LNCAP (cell line): Measurements from ENCODE around the gene PCNP.

ENCODE experiments used
- TF ChIP-seq, protein P1 (sequence below): fragments of 450-650 bp; IDR thresholded peaks from 2 replicates; pipeline ENCODE4 v1.5.1; 2017; ENCODE audit warnings: mild to moderate bottlenecking

Gene PCNP

DNA sequence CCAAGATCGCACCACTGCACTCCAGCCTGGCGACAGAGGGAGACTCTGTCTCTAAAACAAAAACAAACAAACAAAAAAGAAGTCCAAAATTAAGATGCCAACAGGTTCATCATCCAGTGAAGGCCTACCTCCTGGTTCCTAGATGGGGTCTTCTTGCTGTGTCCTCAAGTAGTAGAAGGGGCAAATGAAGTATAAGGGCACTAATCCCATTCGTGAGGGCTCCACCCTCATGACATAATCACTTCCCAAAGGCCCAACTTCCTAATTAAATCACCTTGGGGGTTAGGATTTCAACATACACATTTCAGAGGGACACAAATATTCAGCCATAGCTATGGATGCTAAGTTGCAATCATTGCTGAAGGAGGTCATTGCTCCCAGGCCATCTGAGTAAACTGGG is 45.8 kb downstream of the PCNP start:
- TF ChIP-seq, protein P1, sequence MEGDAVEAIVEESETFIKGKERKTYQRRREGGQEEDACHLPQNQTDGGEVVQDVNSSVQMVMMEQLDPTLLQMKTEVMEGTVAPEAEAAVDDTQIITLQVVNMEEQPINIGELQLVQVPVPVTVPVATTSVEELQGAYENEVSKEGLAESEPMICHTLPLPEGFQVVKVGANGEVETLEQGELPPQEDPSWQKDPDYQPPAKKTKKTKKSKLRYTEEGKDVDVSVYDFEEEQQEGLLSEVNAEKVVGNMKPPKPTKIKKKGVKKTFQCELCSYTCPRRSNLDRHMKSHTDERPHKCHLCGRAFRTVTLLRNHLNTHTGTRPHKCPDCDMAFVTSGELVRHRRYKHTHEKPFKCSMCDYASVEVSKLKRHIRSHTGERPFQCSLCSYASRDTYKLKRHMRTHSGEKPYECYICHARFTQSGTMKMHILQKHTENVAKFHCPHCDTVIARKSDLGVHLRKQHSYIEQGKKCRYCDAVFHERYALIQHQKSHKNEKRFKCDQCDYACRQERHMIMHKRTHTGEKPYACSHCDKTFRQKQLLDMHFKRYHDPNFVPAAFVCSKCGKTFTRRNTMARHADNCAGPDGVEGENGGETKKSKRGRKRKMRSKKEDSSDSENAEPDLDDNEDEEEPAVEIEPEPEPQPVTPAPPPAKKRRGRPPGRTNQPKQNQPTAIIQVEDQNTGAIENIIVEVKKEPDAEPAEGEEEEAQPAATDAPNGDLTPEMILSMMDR: no peak

DNA sequence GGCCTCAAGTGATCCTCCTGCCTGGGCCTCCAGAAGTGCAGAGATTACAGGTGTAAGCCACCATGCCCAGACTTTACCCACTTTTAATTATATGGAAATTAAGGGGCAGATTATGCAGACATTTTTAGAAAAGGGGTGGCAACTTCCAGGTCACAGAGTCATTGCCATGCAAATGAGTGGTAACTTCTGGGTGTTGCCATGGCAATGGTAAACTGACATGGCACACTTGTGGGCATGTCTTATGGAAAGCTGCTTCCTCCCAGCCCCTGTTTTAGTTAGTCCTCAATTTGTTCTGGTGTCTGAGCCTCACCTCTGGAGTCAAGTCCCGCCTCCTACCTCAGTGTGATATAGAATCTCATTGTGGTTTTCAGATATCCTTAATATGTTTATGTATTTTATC is 49.7 kb downstream of the PCNP start:
- TF ChIP-seq, protein P1: no peak

DNA sequence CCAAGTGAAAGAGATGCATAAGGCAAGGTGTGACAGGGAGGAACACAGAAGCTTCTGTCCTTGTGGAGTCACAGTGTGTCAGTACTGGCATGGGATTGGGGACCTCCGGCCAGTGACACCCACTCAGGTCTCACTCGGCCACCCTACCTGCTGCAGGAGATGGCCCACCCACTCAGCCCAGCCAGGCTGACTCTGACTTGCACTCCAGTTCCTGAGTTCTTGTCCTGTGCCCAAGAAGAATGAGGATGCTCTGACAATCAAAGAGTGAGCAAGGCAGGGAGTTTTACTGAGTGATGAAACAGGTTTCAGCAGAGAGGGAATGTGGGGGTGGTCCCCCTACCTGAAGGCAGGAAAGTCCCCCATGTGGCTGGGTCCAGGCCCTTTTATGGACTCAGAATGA is 50.9 kb downstream of the PCNP start:
- TF ChIP-seq, protein P1: no peak

DNA sequence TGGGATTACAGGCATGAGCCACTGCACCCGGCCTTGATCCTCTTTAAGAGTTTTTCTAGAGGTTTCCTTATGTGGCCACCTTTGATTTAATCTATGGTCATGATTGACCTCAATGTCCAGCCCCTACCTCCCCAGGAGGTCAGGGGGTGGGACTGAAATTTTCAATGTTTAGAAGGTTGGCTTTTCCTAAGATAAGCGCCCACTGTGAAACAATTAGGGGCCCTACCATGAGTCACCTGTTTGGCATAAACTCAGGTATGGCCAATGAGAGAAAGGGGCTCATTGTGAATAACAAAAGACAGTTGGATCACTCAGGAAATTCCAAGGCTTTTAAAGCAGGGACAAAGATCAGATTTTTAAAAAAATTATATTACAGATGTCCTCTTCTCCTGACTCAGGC is 51.9 kb downstream of the PCNP start:
- TF ChIP-seq, protein P1: no peak

DNA sequence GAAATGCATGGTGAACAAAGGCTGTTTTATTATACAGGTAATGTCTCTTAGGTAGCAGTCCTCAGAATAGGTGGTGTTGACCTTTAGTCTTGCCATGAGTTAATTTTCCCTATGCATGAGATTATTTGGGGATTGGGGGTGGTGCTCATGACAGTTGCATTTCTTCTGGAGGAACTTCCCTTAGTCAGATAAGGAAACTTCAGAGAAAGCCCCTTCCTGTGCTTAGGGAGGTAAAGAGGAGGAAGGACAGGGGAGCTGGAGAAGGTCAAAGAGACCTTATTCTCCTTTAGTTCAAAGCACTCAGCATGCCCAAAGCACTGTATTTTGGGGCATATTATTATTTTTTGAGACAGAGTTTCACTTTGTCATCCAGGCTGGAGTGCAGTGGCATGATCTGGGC is 55.2 kb downstream of the PCNP start:
- TF ChIP-seq, protein P1: no peak

DNA sequence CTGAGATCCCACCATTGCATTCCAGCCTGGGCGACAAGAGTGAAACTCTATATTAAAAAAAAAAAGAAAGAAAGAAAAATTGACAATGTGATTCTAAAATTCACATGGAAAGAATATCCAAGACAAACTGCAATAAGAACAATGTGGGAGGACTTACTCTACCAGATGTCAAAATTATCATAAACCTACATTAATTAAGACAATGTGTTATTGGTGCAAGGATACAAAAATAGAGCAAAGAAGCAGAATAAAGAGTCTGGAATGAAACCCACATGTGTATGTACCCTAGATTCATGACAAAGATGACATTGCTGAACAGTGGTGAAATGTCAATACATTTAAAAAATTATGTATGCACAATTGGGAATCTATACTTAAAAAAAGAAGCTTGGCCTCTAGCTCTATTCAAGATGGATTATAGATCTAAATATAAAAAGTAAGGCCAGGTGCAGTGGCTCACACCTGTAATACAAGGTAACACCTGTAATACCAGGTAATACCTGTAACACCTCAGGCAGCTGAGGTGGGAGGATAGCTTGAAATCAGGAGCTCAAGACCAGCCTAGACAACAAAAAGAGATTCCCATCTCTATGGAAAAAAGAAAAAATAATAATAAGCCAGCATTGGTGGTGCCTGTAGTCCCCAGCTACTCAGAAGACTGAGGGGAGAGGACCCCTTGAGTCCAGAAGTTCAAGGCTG is 57.3 kb downstream of the PCNP start:
- TF ChIP-seq, protein P1: no peak

DNA sequence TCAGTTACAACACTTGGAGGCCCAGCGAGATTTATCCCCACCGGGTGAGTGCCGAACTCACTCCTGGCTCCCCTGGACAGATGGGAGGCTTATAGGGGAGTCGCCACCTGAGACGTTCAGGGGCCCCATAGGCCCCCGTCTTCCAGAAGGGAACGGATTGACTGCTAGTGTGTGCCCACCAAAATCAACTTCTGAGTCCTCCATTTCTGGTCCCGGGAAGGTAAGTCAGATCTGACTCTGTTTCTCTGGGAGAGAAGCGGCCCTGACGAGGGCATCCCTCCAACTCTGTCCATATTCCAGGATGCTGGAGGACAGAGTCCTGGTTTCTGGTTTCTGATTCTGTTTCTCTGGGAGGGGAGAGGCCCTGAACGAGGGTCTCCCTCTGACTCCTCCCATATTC is 58.6 kb downstream of the PCNP start:
- TF ChIP-seq, protein P1: no peak

DNA sequence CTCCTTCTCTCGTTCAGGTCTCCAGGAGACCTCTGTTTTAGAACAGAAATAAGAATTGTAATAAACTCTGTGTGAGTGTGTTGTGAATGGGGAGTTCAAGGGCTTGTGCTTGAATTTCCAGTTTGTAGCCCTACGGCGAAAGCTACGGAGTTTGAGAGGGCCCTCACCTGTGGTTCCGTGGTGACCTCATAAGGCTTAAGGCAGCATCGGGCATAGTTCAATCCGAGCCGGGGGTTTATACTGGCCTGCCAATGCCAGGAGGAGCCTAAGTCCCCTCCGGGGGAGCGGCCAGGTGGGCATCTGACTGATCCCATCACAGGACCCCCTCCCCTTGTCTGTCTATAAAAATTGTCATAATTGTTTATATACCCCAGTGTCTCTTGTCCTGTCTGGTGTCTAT is 59.2 kb downstream of the PCNP start:
- TF ChIP-seq, protein P1: no peak
